ENCODE measurements around the gene HNMT.
"Not testable (repeated sequence)": the region's sequence is repeated elsewhere in the genome, so short reads cannot be mapped to it uniquely, and the experiment has no call there.

Gene HNMT

GRCh38 chr2:137976274-137976673 lies 12.0 kb downstream of the HNMT start:
- no peaks in the 10 kb centered on the region for H3K27me3 Mint-ChIP-seq (ENCODE audit: low read depth)
- H3K4me1 Mint-ChIP-seq (ENCODE audit: low read depth) = no peaks in the 10 kb centered on the region
- H3K9me3 Mint-ChIP-seq = no peaks in the 10 kb centered on the region
- H3K36me3 Mint-ChIP-seq (ENCODE audit: low read depth) = no peaks in the 10 kb centered on the region
- no peak overlapping the region for H3K4me3 Mint-ChIP-seq
- H3K27ac Mint-ChIP-seq = no peak overlapping the region

- Mint-ChIP-seq H3K4me1 (ENCODE audit: low read depth) (no peaks in the 10 kb centered on the region), H3K4me3 (no peak overlapping the region), H3K36me3 (ENCODE audit: low read depth) (no peaks in the 10 kb centered on the region), H3K9me3 (no peaks in the 10 kb centered on the region), H3K27me3 (ENCODE audit: low read depth) (no peaks in the 10 kb centered on the region), H3K27ac (no peak overlapping the region)
Measured at GRCh38 chr2:137977790-137978189, 13.5 kb downstream of the HNMT start.

- no peaks in the 10 kb centered on the region for H3K36me3 Mint-ChIP-seq (ENCODE audit: low read depth)
- H3K27me3 Mint-ChIP-seq (ENCODE audit: low read depth) = no peaks in the 10 kb centered on the region
- no peaks in the 10 kb centered on the region for H3K4me1 Mint-ChIP-seq (ENCODE audit: low read depth)
- no peak overlapping the region for H3K4me3 Mint-ChIP-seq
- H3K9me3 Mint-ChIP-seq = no peaks in the 10 kb centered on the region
- H3K27ac Mint-ChIP-seq = no peak overlapping the region
Measured at GRCh38 chr2:137980459-137980858, 16.2 kb downstream of the HNMT start.

DNA sequence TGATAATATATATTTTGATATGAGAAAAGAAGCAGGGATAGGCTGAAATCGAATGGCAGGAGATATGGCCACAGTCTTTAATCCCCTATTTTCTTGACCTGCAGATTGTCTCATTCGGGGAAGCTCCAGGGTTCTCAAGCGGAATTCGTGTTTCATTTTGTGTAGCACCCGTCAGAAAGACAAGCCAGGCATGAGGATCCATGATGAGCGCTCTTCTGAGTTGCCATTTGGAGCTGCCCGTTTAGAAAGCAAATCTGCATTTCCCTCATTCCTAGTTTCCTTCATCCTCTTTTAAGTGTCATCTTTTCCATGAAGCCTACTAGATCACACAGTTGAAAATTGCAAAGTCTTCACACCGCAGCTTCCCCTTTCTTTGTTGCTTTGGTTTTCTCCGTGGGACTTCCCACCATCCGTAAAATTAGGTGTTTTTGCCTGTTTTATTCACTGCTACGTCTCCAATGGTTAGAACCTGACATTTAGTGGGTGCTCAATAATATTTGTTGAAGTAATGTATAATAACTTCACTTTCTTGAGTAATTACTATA lies 16.9 kb downstream of the HNMT start:
- Mint-ChIP-seq H3K4me1 (ENCODE audit: low read depth) (no peaks in the 10 kb centered on the region), H3K27ac (no peak overlapping the region), H3K36me3 (ENCODE audit: low read depth) (no peaks in the 10 kb centered on the region), H3K9me3 (no peaks in the 10 kb centered on the region), H3K4me3 (no peak overlapping the region), H3K27me3 (ENCODE audit: low read depth) (no peaks in the 10 kb centered on the region)

GRCh38 chr2:137983581-137983980 lies 19.3 kb downstream of the HNMT start:
- Mint-ChIP-seq H3K4me1 (ENCODE audit: low read depth) (no peaks in the 10 kb centered on the region), H3K4me3 (no peak overlapping the region), H3K27ac (no peak overlapping the region), H3K9me3 (no peaks in the 10 kb centered on the region), H3K36me3 (ENCODE audit: low read depth) (no peaks in the 10 kb centered on the region), H3K27me3 (ENCODE audit: low read depth) (no peaks in the 10 kb centered on the region)

DNA sequence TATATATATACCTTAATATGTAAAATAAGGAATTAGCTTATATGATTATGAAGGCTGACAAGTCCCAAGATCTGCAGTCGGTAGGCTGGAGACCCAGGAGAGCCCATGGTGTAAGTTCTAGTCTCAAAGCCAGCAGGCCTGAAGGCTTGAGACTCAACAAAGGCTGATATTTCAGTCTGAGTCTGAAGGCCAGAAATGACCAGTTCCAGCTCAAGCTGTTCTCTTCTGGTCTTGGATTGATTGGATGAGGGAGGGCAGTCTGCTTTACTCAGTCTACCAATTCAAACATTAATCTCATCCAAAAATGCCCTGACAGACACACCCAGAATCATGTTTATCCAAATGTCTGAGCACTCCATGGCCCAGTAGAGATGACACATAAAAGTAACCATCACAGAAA lies 22.0 kb downstream of the HNMT start:
- Mint-ChIP-seq H3K36me3 (ENCODE audit: low read depth) (no peaks in the 10 kb centered on the region), H3K4me1 (ENCODE audit: low read depth) (no peaks in the 10 kb centered on the region), H3K9me3 (no peaks in the 10 kb centered on the region), H3K4me3 (no peak overlapping the region), H3K27ac (no peak overlapping the region), H3K27me3 (ENCODE audit: low read depth) (no peaks in the 10 kb centered on the region)

DNA sequence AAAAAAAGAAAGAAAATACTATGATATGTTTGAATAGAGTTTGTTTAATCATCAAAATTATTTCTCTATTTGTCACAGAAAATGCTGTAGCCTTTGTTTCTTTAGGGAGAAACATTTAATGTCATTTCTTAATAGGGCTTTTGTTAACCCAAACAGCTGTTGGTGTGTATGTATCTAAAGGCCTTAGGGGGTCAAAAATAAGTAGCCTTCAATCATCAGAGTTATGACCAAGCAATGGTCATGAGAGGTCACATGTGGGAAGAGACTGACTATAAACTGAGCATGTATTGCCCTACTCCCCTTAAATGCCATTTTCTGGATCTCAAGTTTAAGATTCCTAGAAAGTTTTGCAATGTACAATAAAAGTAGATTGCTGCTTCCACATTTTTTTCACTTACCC lies 22.7 kb downstream of the HNMT start:
- H3K4me1 Mint-ChIP-seq (ENCODE audit: low read depth) = no peaks in the 10 kb centered on the region
- no peak overlapping the region for H3K4me3 Mint-ChIP-seq
- no peaks in the 10 kb centered on the region for H3K36me3 Mint-ChIP-seq (ENCODE audit: low read depth)
- H3K27me3 Mint-ChIP-seq (ENCODE audit: low read depth) = no peaks in the 10 kb centered on the region
- H3K9me3 Mint-ChIP-seq = no peaks in the 10 kb centered on the region
- no peak overlapping the region for H3K27ac Mint-ChIP-seq

DNA sequence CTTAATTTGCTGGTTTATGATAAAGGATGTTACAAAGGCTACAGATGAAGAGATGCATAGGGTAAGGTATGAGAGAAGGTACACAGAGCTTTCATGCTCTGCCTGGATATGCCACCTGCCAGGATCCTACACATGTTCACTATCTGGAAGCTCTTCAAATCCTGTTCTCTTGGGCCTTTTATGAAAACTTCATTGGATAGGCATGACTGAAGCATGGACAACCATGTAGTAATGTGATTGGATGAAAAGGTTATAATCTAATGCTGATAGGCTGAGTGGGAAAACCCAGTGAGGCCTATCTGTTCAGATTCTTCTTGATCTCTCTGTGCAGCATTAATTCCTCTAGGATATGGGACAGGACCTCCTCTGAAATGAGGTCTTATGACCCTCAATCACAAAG lies 26.8 kb downstream of the HNMT start:
- no peak overlapping the region for H3K27ac Mint-ChIP-seq
- H3K9me3 Mint-ChIP-seq = no peaks in the 10 kb centered on the region
- H3K4me3 Mint-ChIP-seq = no peak overlapping the region
- H3K4me1 Mint-ChIP-seq (ENCODE audit: low read depth) = no peaks in the 10 kb centered on the region
- no peaks in the 10 kb centered on the region for H3K36me3 Mint-ChIP-seq (ENCODE audit: low read depth)
- no peaks in the 10 kb centered on the region for H3K27me3 Mint-ChIP-seq (ENCODE audit: low read depth)

GRCh38 chr2:137992039-137992646 lies 27.9 kb downstream of the HNMT start:
- H3K27me3 Mint-ChIP-seq (ENCODE audit: low read depth) = no peaks in the 10 kb centered on the region
- H3K4me1 Mint-ChIP-seq (ENCODE audit: low read depth) = no peaks in the 10 kb centered on the region
- no peaks in the 10 kb centered on the region for H3K9me3 Mint-ChIP-seq
- H3K4me3 Mint-ChIP-seq = no peak overlapping the region
- no peaks in the 10 kb centered on the region for H3K36me3 Mint-ChIP-seq (ENCODE audit: low read depth)
- H3K27ac Mint-ChIP-seq = no peak overlapping the region

GRCh38 chr2:137993715-137994476 lies 29.6 kb downstream of the HNMT start:
- not testable (repeated sequence) for H3K27ac Mint-ChIP-seq; H3K4me1 Mint-ChIP-seq (ENCODE audit: low read depth); H3K4me3 Mint-ChIP-seq; H3K27me3 Mint-ChIP-seq (ENCODE audit: low read depth); H3K9me3 Mint-ChIP-seq; H3K36me3 Mint-ChIP-seq (ENCODE audit: low read depth)

- not testable (repeated sequence) for H3K4me3 Mint-ChIP-seq
Measured at GRCh38 chr2:137995368-137995767, 31.1 kb downstream of the HNMT start.

GRCh38 chr2:137996158-137996557 lies 31.9 kb downstream of the HNMT start:
- H3K27me3 Mint-ChIP-seq (ENCODE audit: low read depth); H3K36me3 Mint-ChIP-seq (ENCODE audit: low read depth); H3K9me3 Mint-ChIP-seq; H3K4me1 Mint-ChIP-seq (ENCODE audit: low read depth); H3K27ac Mint-ChIP-seq; H3K4me3 Mint-ChIP-seq: not testable (repeated sequence)

More at GRCh38 chr2:137995368-137995767, 31.1 kb downstream of the HNMT start:
- not testable (repeated sequence) for H3K27ac Mint-ChIP-seq; H3K27me3 Mint-ChIP-seq (ENCODE audit: low read depth); H3K4me1 Mint-ChIP-seq (ENCODE audit: low read depth); H3K36me3 Mint-ChIP-seq (ENCODE audit: low read depth); H3K9me3 Mint-ChIP-seq

- no peak overlapping the region for H3K4me3 Mint-ChIP-seq
- no peaks in the 10 kb centered on the region for H3K9me3 Mint-ChIP-seq
Measured at GRCh38 chr2:137997733-137998132, 33.5 kb downstream of the HNMT start.

DNA sequence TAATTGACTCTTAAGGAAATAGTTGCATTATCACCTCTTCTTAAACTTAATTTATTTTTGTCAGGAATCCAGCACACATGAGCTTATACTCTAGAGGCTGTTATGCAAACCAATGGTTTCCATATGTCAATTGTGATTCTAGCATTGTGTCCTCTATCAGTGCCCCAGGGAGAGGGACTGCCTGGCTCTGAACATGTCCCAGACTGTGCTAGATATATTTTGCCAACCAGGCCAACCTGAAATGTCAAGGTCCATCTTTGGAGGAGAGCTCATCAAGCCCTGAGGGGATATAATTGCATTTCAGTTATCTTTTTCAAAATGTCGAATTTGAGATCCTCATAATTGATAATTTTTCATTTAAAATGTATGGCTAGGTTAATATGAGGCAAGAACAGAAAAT lies 34.2 kb downstream of the HNMT start:
- H3K4me3 Mint-ChIP-seq = no peak overlapping the region
- H3K4me1 Mint-ChIP-seq (ENCODE audit: low read depth) = no peaks in the 10 kb centered on the region
- H3K9me3 Mint-ChIP-seq = no peaks in the 10 kb centered on the region
- no peaks in the 10 kb centered on the region for H3K36me3 Mint-ChIP-seq (ENCODE audit: low read depth)
- no peak overlapping the region for H3K27ac Mint-ChIP-seq
- no peaks in the 10 kb centered on the region for H3K27me3 Mint-ChIP-seq (ENCODE audit: low read depth)

More at GRCh38 chr2:137997733-137998132, 33.5 kb downstream of the HNMT start:
- Mint-ChIP-seq H3K27ac (no peak overlapping the region), H3K27me3 (ENCODE audit: low read depth) (no peaks in the 10 kb centered on the region), H3K36me3 (ENCODE audit: low read depth) (no peaks in the 10 kb centered on the region), H3K4me1 (ENCODE audit: low read depth) (no peaks in the 10 kb centered on the region)

GRCh38 chr2:137999273-137999672 lies 35.0 kb downstream of the HNMT start:
- no peak overlapping the region for H3K27ac Mint-ChIP-seq
- no peak overlapping the region for H3K4me3 Mint-ChIP-seq
- no peaks in the 10 kb centered on the region for H3K36me3 Mint-ChIP-seq (ENCODE audit: low read depth)
- H3K9me3 Mint-ChIP-seq = no peaks in the 10 kb centered on the region
- H3K27me3 Mint-ChIP-seq (ENCODE audit: low read depth) = no peaks in the 10 kb centered on the region
- H3K4me1 Mint-ChIP-seq (ENCODE audit: low read depth) = no peaks in the 10 kb centered on the region
